GM03348 (cell line): ENCODE data around the gene TUSC2.

ENCODE experiments used
- DNase-seq: peaks from one replicate; pipeline ENCODE4 v3.0.0; 2012; ENCODE audit warnings: low spot score

The TUSC2 gene

GRCh38 chr3:50354186-50354764, 26.3 kb upstream of the TUSC2 start:
- DNase-seq, result no peak

GRCh38 chr3:50353245-50354004, 25.4 kb upstream of the TUSC2 start:
- DNase-seq, result no peak

- DNase-seq, result no peak
Observed at GRCh38 chr3:50352781-50353180, 24.8 kb upstream of the TUSC2 start.

GRCh38 chr3:50351323-50351697, 23.3 kb upstream of the TUSC2 start:
- no peak for DNase-seq

- peak; percentile 97 for DNase-seq
Observed at GRCh38 chr3:50350527-50351322, 22.7 kb upstream of the TUSC2 start, which contains the start of the genes CYB561D2 and NPRL2. TSS of gene CYB561D2 (plus strand) at chr3:50350862. CDS start at chr3:50351434, 572 bp downstream. TSS of gene NPRL2 (minus strand) at chr3:50350775. CDS start at chr3:50350652, 123 bp downstream.

GRCh38 chr3:50350213-50350526, 22.1 kb upstream of the TUSC2 start:
- DNase-seq, result no peak

GRCh38 chr3:50347187-50347813, 19.3 kb upstream of the TUSC2 start:
- peak; percentile 77 for DNase-seq

GRCh38 chr3:50345586-50346234, 17.7 kb upstream of the TUSC2 start, which contains the start of gene ZMYND10:
TSS of gene ZMYND10 (minus strand) at chr3:50345732. CDS start at chr3:50345579, 153 bp downstream.
- DNase-seq, result peak; percentile 95

GRCh38 chr3:50345008-50345407, 17.0 kb upstream of the TUSC2 start:
- DNase-seq, result no peak

- DNase-seq, result no peak
Observed at GRCh38 chr3:50342813-50343633, 15.0 kb upstream of the TUSC2 start.

GRCh38 chr3:50341996-50342650, 14.1 kb upstream of the TUSC2 start:
- no peak for DNase-seq

- DNase-seq, result no peak
Observed at GRCh38 chr3:50341537-50341936, 13.5 kb upstream of the TUSC2 start.

- DNase-seq, result peak; percentile 87
Observed at GRCh38 chr3:50340448-50341329, 12.7 kb upstream of the TUSC2 start, which contains the start of gene RASSF1. TSS of gene RASSF1 (minus strand) at chr3:50340836. CDS start at chr3:50340805, 31 bp downstream.

GRCh38 chr3:50340147-50340447, 12.1 kb upstream of the TUSC2 start:
- DNase-seq, result no peak

- peak; percentile 55 for DNase-seq
Observed at GRCh38 chr3:50339485-50340146, 11.6 kb upstream of the TUSC2 start.

GRCh38 chr3:50338965-50339364, 10.9 kb upstream of the TUSC2 start:
- no peak for DNase-seq

GRCh38 chr3:50337175-50337861, 9.3 kb upstream of the TUSC2 start:
- peak; percentile 98 for DNase-seq

- DNase-seq, result peak; percentile 35
Observed at GRCh38 chr3:50336452-50337174, 8.6 kb upstream of the TUSC2 start.
